Common myeloid progenitor, CD34-positive (primary cell): Measurements from ENCODE around the gene RAP1A.

Experiments used
- CTCF ChIA-PET: fragments of 350-600 bp; sonication (Branson Sonifier 250); formaldehyde crosslinking; loops from one replicate; lab custom pipeline; 2021; ENCODE audit warnings: antibody characterized with exemption; lab: Charles Lee
- POLR2A ChIA-PET: fragments of 350-600 bp; sonication (Branson Sonifier 250); formaldehyde crosslinking; loops from one replicate; lab custom pipeline; 2021; ENCODE audit warnings: antibody characterized with exemption; lab: Charles Lee
- DNase-seq, 3 donors: peaks; one replicate each; pipeline versions ENCODE4 v3.0.0 to v3.0.0-alpha.2; 2013
- H3K27ac ChIP-seq, 2 experiments: 1 replicate in 1 of 2; 2 replicates in 1 of 2; pipeline ENCODE4 v1.7.0; 2013; ENCODE audit warnings: inconsistent platforms in 2 of 2, low read length in 2 of 2, mild to moderate bottlenecking in 2 of 2, low read depth in 1 of 2, moderate library complexity in 1 of 2; ENCODE audit not compliant: severe bottlenecking in 2 of 2, insufficient read depth in 1 of 2, poor library complexity in 1 of 2
- H3K27me3 ChIP-seq, 5 experiments: replicated peaks in 2 of 5; 1 replicate in 3 of 5; 2 replicates in 2 of 5; pipeline versions ENCODE4 v1.6.1 to v1.7.0; 2013; ENCODE audit warnings: low read length in 4 of 5, mild to moderate bottlenecking in 2 of 5, moderate library complexity in 2 of 5, inconsistent platforms in 1 of 5; ENCODE audit not compliant: insufficient read depth in 5 of 5, control insufficient read depth in 4 of 5
- H3K36me3 ChIP-seq, 4 experiments: 1 replicate in 2 of 4; 2 replicates in 2 of 4; pipeline versions ENCODE4 v1.6.1 to v1.7.0; 2013; ENCODE audit warnings: low read length in 3 of 4, control low read depth in 1 of 4, mild to moderate bottlenecking in 1 of 4; ENCODE audit not compliant: control insufficient read depth in 4 of 4, insufficient read depth in 4 of 4
- H3K4me1 ChIP-seq, 4 experiments: 1 replicate in 3 of 4; 2 replicates in 1 of 4; pipeline versions ENCODE4 v1.6.1 to v1.7.1; 2013; ENCODE audit warnings: low read length in 3 of 4, mild to moderate bottlenecking in 3 of 4, control low read depth in 1 of 4, inconsistent platforms in 1 of 4, moderate library complexity in 1 of 4; ENCODE audit not compliant: control insufficient read depth in 4 of 4, insufficient read depth in 4 of 4; ENCODE audit errors: control extremely low read depth in 1 of 4
- H3K4me3 ChIP-seq, 7 experiments: 1 replicate in 4 of 7; 2 replicates in 3 of 7; pipeline versions ENCODE4 v1.5.1 to v1.7.0; 2013; ENCODE audit warnings: mild to moderate bottlenecking in 7 of 7, low read length in 6 of 7, moderate library complexity in 6 of 7, inconsistent platforms in 2 of 7, low read depth in 2 of 7, control low read depth in 1 of 7; ENCODE audit not compliant: insufficient read depth in 4 of 7, control insufficient read depth in 1 of 7; ENCODE audit errors: extremely low read depth in 1 of 7
- H3K9me3 ChIP-seq, 5 experiments: 1 replicate in 4 of 5; 2 replicates in 1 of 5; pipeline versions ENCODE4 v1.6.1 to v1.7.1; 2013; ENCODE audit warnings: low read length in 4 of 5, mild to moderate bottlenecking in 2 of 5, inconsistent platforms in 1 of 5, low read depth in 1 of 5, moderate library complexity in 1 of 5; ENCODE audit not compliant: control insufficient read depth in 4 of 5, insufficient read depth in 2 of 5; ENCODE audit errors: control extremely low read depth in 1 of 5
- WGBS: methylation state at CpG from one replicate; pipeline ENCODE4 v1.1.5; 2013; ENCODE audit not compliant: insufficient coverage; 5-methylcytosine and 5-hydroxymethylcytosine counted together

The RAP1A gene

DNA sequence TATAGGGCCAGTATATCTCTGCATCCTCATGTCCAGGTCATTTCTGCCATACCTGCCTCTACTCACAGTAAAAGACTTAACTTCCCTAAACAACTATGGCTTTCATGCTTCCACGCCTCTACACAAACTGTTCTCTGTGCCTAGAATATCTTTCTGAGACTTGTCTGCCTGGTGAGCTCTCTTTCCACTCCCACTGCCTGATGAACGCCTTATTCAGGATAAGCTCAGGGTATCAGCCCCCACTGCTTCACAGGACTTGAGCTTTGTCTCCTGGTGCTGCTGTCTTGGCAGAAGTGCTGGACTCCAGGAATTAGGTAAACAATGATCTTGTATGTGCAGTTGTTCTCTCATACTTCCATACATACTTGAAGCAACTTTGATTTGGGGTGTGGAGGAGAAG, 131.3 kb downstream of the RAP1A start:
- Histone ChIP-seq H3K27ac (no peak overlapping the region), H3K4me3 (no peak overlapping the region), H3K36me3 (no peaks in the 10 kb centered on the region), H3K27me3 (no peaks in the 10 kb centered on the region), H3K4me1 (peaks cover 0 to 21% (median 8%) of the 10 kb centered on the region in 4 experiments), H3K9me3 (no peaks in the 10 kb centered on the region)
- ChIA-PET CTCF (interaction anchor here (0.9 to 4.4 kb wide), 11 partner anchors 8 to 274 kb away, joined by 3 to 46 read pairs (median 4); partner anchors contain the start of gene INKA2), POLR2A (interaction anchor here (1.1 kb wide), 1 partner anchor 18 kb away, joined by 3 read pairs; no protein-coding TSS in a partner anchor)
- WGBS = 100% methylated on average over 2 of the region's 2 CpGs
- DNase-seq = no peak

DNA sequence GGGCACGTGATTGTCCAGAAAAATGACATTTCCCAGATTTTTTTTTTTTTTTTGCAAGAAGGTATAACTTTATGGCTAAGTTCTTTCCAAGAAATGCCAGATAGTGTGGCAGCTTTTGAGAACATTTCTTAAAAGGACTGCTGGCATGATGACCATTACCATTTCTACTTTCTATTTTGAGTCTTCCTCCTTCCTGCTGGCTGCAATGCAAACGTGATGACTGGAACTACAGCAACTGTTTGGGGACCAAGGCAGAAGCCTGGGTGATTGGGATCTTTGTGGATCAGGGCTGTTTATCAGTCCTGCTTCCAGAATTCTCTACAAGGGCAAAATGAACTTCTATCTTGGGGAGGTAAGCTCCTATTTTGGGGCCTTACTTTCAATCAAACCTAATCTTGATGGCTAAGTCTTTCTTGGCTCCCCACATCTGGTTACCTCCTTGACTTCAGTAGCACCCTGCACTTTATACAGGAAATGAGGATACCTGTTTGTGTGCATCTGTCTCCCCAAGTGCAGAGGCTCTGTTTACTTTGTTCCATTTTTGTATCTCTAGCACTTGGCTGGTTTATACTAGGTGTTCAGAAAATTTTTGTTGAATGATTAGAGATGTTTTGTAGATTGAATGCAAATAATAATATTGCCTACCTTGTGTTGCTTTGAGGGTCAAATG, 132.5 kb downstream of the RAP1A start:
- H3K9me3 ChIP-seq = no peaks in the 10 kb centered on the region
- H3K4me1 ChIP-seq = peaks cover 6 to 27% (median 16%) of the 10 kb centered on the region in 4 experiments
- no CpG with 5 or more reads among the region's 2 CpGs for WGBS
- no peak for DNase-seq
- no peak overlapping the region for H3K4me3 ChIP-seq
- ChIA-PET POLR2A (interaction anchor here (0.8 kb wide), 1 partner anchor 9 kb away, joined by 3 read pairs; no protein-coding TSS in a partner anchor), CTCF (interaction anchor here (1.2 to 4.4 kb wide), 8 partner anchors 9 to 303 kb away, joined by 3 to 46 read pairs (median 10); partner anchors contain the start of genes ATP5PB, INKA2 and WDR77)
- H3K27me3 ChIP-seq = no peaks in the 10 kb centered on the region
- peaks cover 0 to 1% (median 0%) of the 10 kb centered on the region in 4 experiments for H3K36me3 ChIP-seq
- no peak overlapping the region for H3K27ac ChIP-seq

DNA sequence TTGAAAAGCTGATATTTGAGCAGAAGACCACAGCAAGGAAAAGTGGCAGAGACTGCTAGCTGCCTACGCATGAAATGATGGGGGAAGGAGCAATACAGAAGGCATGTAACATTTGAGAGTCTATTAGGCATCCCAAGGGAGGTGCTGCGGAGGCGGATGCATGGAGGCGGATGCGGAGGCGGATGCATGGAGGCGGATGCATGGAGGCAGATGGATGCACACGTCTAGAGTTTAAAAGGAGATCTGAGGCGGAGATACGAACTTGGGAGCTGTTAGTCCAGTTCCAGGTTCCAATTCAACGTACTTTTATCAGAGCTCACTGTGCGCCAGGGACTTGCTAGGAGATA, 135.4 kb downstream of the RAP1A start:
- ChIA-PET POLR2A (interaction anchor here (0.7 to 1.5 kb wide), 5 partner anchors 15 to 247 kb away, joined by 3 to 7 read pairs (median 5); partner anchors contain the start of gene INKA2), CTCF (interaction anchor here (0.7 to 6.2 kb wide), 13 partner anchors 11 to 278 kb away, joined by 3 to 69 read pairs (median 7); partner anchors contain the start of gene INKA2)
- peak overlapping the region; percentile 57 to 92 (median 85) for H3K4me3 ChIP-seq
- 0% methylated on average over 12 of the region's 12 CpGs for WGBS
- H3K36me3 ChIP-seq = peaks cover 0 to 17% (median 5%) of the 10 kb centered on the region in 4 experiments
- H3K9me3 ChIP-seq = no peaks in the 10 kb centered on the region
- H3K27ac ChIP-seq = peak overlapping the region; percentile 92 to 96
- no peak for DNase-seq
- peaks cover 6 to 31% (median 19%) of the 10 kb centered on the region in 4 experiments for H3K4me1 ChIP-seq
- H3K27me3 ChIP-seq = no peaks in the 10 kb centered on the region

DNA sequence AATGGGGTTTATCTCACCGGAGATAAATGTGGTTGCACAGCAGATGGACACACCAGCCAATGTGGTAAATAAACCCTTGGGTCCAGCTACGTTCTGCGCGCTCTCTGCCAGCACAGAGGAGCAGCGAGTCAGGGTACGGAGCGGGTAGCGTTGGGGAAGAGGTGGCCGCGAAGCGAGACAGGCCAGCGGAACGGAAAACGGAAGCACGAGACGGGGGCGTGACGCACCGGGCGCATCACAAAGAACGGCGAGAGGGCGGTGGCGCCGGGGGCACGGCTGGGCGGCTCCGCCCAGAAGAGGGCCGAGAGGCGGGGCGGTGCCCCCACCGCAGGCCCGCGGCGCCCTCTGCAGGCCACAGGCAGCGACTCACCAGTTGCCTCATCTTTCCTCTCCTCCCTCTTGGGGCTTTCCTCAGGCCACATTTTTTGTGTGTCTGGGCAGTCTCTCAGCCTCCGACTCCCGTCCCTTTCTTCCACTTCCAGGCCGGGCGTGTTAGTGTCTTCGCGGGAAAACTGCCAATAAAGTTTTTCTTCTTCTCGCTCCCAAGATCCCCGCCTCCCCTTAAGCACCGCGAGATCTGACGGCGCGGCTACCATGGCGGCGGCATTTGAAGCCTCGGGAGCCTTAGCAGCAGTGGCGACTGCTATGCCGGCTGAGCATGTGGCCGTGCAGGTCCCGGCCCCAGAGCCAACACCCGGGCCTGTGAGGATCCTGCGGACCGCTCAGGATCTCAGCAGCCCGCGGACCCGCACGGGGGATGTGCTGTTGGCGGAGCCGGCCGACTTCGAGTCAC, 135.9 kb downstream of the RAP1A start, which contains the start of gene DDX20:
TSS of gene DDX20 (plus strand) at position 571 of the 793 bp plus-strand sequence. CDS start at position 595, 24 bp downstream.
- no peaks in the 10 kb centered on the region for H3K27me3 ChIP-seq
- WGBS = 0% methylated on average over 47 of the region's 67 CpGs
- peak; percentile 96 to 98 (median 98) for DNase-seq
- H3K36me3 ChIP-seq = peaks cover 0 to 23% (median 8%) of the 10 kb centered on the region in 4 experiments
- POLR2A ChIA-PET = interaction anchor here (0.7 to 1.5 kb wide), 6 partner anchors 14 to 247 kb away, joined by 3 to 7 read pairs (median 5); partner anchors contain the start of gene INKA2
- H3K9me3 ChIP-seq = no peaks in the 10 kb centered on the region
- peak within 1 kb of the TSS; percentile 57 to 92 (median 85) for H3K4me3 ChIP-seq
- H3K27ac ChIP-seq = peak within 1 kb of the TSS; percentile 92 to 96
- H3K4me1 ChIP-seq = peaks cover 6 to 31% (median 19%) of the 10 kb centered on the region in 4 experiments
- CTCF ChIA-PET = interaction anchor here (0.7 to 6.2 kb wide), 16 partner anchors 12 to 279 kb away, joined by 3 to 69 read pairs (median 6); partner anchors contain the start of gene INKA2

DNA sequence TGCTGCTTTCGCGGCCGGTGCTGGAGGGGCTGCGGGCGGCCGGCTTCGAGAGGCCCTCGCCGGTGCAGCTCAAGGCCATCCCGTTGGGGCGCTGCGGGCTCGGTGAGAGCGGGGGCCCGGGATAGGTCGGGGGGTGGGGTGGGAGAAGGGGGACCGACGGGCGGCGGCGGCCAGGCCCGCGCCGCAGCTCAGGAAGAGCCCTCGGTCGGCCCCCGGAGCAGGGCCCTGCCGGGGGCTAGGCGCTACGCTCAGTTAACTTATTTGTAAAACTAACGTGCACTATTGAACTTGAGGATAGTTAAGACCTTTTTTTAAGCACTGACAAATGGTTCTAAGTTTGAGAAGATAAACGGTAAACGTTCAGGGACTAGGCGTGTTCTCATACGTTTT, 136.5 kb downstream of the RAP1A start:
- Histone ChIP-seq H3K27ac (peak overlapping the region; percentile 92 to 96), H3K4me3 (peak overlapping the region; percentile 57 to 92 (median 85)), H3K36me3 (peaks cover 4 to 29% (median 11%) of the 10 kb centered on the region in 4 experiments), H3K27me3 (no peaks in the 10 kb centered on the region), H3K4me1 (peaks cover 6 to 31% (median 19%) of the 10 kb centered on the region in 4 experiments), H3K9me3 (no peaks in the 10 kb centered on the region)
- DNase-seq = no peak
- ChIA-PET POLR2A (interaction anchor here (1.3 kb wide), 1 partner anchor 17 kb away, joined by 5 read pairs; the partner anchor contains the start of gene INKA2), CTCF (interaction anchor here (1.2 to 6.2 kb wide), 6 partner anchors 11 to 92 kb away, joined by 3 to 69 read pairs (median 18); partner anchors contain the start of gene INKA2)
- WGBS = 0% methylated on average over 13 of the region's 35 CpGs

DNA sequence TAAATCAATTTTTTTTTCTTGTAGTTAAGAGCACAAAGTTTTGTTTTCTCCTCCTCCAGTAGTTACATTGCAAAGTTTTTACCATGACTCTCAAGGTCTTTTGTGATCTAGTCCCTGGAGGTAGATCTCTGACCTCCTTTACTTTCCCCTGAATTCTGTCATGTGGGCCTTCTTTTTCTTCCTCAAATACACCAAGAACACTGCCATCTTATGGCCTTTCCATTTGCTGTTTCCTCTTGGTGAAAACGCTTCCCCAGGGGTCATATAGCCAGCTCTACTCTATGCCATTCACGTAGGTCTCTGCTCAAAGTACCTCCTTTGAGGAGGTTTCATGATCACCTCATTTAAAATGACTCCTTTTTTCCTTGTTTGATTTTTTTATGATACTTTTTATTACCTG, 138.8 kb downstream of the RAP1A start:
- peak overlapping the region in 1 of 2 experiments; percentile 37 for H3K27ac ChIP-seq

More for the DNA sequence above, 138.8 kb downstream of the RAP1A start:
- POLR2A ChIA-PET = no interaction called here
- WGBS = 60% methylated on average over 1 of the region's 2 CpGs
- H3K4me3 ChIP-seq = no peak overlapping the region
- H3K9me3 ChIP-seq = no peaks in the 10 kb centered on the region
- H3K36me3 ChIP-seq = peaks cover 12 to 50% (median 26%) of the 10 kb centered on the region in 4 experiments
- peaks cover 6 to 25% (median 17%) of the 10 kb centered on the region in 4 experiments for H3K4me1 ChIP-seq
- H3K27me3 ChIP-seq = no peaks in the 10 kb centered on the region
- peak; percentile 42 to 57 (median 51) for DNase-seq
- CTCF ChIA-PET = interaction anchor here (0.8 to 6.2 kb wide), 5 partner anchors 9 to 276 kb away, joined by 3 to 69 read pairs (median 4); no protein-coding TSS in a partner anchor
